ENCODE results near the gene FURIN. TPM values are rescaled to one million over a fixed set of nuclear protein-coding genes. Genes with fewer than 3 reads are reported as not detected.

Gene FURIN
- total and polyA plus RNA-seq, 9 of the 15 experiments (the other 6 are each of a cell fraction or from before 2014, with no cell fraction given) = 0.92 to 99.9 (median 34.8) TPM

- TF ChIP-seq ZFX (CRISPR knock-in tag; IDR thresholded peaks at IDR 0.05) = peak; percentile 80; the same call in 1 of the 2 replicates
- TF ChIP-seq KLF16 (IDR thresholded peaks at IDR 0.05) = no peak
- no peak for TF ChIP-seq DDX20 (tag; IDR thresholded peaks at IDR 0.05; ENCODE audit: low read depth)
- TF ChIP-seq, protein P1, sequence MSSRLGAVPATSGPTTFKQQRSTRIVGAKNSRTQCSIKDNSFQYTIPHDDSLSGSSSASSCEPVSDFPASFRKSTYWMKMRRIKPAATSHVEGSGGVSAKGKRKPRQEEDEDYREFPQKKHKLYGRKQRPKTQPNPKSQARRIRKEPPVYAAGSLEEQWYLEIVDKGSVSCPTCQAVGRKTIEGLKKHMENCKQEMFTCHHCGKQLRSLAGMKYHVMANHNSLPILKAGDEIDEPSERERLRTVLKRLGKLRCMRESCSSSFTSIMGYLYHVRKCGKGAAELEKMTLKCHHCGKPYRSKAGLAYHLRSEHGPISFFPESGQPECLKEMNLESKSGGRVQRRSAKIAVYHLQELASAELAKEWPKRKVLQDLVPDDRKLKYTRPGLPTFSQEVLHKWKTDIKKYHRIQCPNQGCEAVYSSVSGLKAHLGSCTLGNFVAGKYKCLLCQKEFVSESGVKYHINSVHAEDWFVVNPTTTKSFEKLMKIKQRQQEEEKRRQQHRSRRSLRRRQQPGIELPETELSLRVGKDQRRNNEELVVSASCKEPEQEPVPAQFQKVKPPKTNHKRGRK (tag; IDR thresholded peaks at IDR 0.05) = 0 out of 2 replicates have a peak, but pooled peaks have one; percentile 21
- TF ChIP-seq DIDO1 (tag; IDR thresholded peaks at IDR 0.05; ENCODE audit: low read depth) = no peak
- 0 out of 2 replicates have a peak, but pooled peaks have one; percentile 38 for TF ChIP-seq ZNF436 (CRISPR knock-in tag; IDR thresholded peaks at IDR 0.05)
- TF ChIP-seq, protein P2, sequence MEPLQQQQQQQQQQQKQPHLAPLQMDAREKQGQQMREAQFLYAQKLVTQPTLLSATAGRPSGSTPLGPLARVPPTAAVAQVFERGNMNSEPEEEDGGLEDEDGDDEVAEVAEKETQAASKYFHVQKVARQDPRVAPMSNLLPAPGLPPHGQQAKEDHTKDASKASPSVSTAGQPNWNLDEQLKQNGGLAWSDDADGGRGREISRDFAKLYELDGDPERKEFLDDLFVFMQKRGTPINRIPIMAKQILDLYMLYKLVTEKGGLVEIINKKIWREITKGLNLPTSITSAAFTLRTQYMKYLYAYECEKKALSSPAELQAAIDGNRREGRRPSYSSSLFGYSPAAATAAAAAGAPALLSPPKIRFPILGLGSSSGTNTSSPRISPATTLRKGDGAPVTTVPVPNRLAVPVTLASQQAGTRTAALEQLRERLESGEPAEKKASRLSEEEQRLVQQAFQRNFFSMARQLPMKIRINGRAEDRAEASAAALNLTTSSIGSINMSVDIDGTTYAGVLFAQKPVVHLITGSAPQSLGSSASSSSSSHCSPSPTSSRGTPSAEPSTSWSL (CRISPR knock-in tag; IDR thresholded peaks at IDR 0.05; ENCODE audit: borderline replicate concordance) = no peak
- no peak for TF ChIP-seq ZNF696 (CRISPR knock-in tag; conservative IDR thresholded peaks at IDR 0.05)
- TF ChIP-seq LCOR (CRISPR knock-in tag; IDR thresholded peaks at IDR 0.05) = no peak
- 0 out of 6 replicates have a peak, but pooled peaks of 1 of the 3 experiments have one; percentile 1 for TF ChIP-seq CTCF (IDR thresholded peaks at IDR 0.05 in 2 of 3, conservative IDR thresholded peaks at IDR 0.05 in 1 of 3; ENCODE audit: insufficient read depth in 2 of 3, low read depth in 1 of 3, low read length in 3 of 3)
- TF ChIP-seq BRD4 (IDR thresholded peaks at IDR 0.05) = peak; percentile 76
- peak; percentile 80; the same call in 1 of the 2 replicates for TF ChIP-seq ZNF395 (CRISPR knock-in tag; IDR thresholded peaks at IDR 0.05)
- TF ChIP-seq ZNF3 (CRISPR knock-in tag; IDR thresholded peaks at IDR 0.05) = no peak
- TF ChIP-seq PURB (CRISPR knock-in tag; IDR thresholded peaks at IDR 0.05; ENCODE audit: low read depth) = no peak
These were observed 61.0 kb downstream of the FURIN start (continued) for GRCh38 chr15:90929246-90930019.

All from K562 (cell line).